GM21381 (cell line): ENCODE measurements around the gene PDE8A.
"Not testable (repeated sequence)": the region's sequence is repeated elsewhere in the genome, so short reads cannot be mapped to it uniquely, and the experiment has no call there.

Experiments
- ATAC-seq: cut with Tn5 transposase; IDR thresholded peaks from one replicate; pipeline ENCODE4 v1.9.1; 2021; ENCODE audit warnings: mild to moderate bottlenecking, moderate library complexity; ENCODE audit not compliant: unreplicated experiment

The PDE8A gene

GRCh38 chr15:85009435-85009834, 27.8 kb downstream of the PDE8A start:
- no peak for ATAC-seq

- ATAC-seq = no peak
Observed at GRCh38 chr15:85010071-85010385, 28.4 kb downstream of the PDE8A start.

- no peak for ATAC-seq
Observed at GRCh38 chr15:85010386-85011159, 28.9 kb downstream of the PDE8A start.

- no peak for ATAC-seq
Observed at GRCh38 chr15:85011160-85011571, 29.5 kb downstream of the PDE8A start.

- ATAC-seq = not testable (repeated sequence)
Observed at GRCh38 chr15:85011724-85012123, 30.1 kb downstream of the PDE8A start.

GRCh38 chr15:85013785-85014184, 32.1 kb downstream of the PDE8A start:
- no peak for ATAC-seq

- no peak for ATAC-seq
Observed at GRCh38 chr15:85014932-85015331, 33.3 kb downstream of the PDE8A start.

GRCh38 chr15:85016275-85016674, 34.6 kb downstream of the PDE8A start:
- no peak for ATAC-seq

- ATAC-seq = peak; percentile 45
Observed at GRCh38 chr15:85019815-85020590, 38.3 kb downstream of the PDE8A start.

GRCh38 chr15:85021409-85021808, 39.8 kb downstream of the PDE8A start:
- no peak for ATAC-seq

GRCh38 chr15:85022860-85023403, 41.3 kb downstream of the PDE8A start:
- no peak for ATAC-seq

GRCh38 chr15:85024003-85024402, 42.3 kb downstream of the PDE8A start:
- ATAC-seq = no peak

GRCh38 chr15:85024509-85025336, 43.1 kb downstream of the PDE8A start:
- ATAC-seq = no peak

- ATAC-seq = no peak
Observed at GRCh38 chr15:85025516-85026251, 44.0 kb downstream of the PDE8A start.

GRCh38 chr15:85026304-85027032, 44.8 kb downstream of the PDE8A start:
- no peak for ATAC-seq

- ATAC-seq = no peak
Observed at GRCh38 chr15:85027033-85027380, 45.4 kb downstream of the PDE8A start.

- no peak for ATAC-seq
Observed at GRCh38 chr15:85027421-85027820, 45.8 kb downstream of the PDE8A start.

- no peak for ATAC-seq
Observed at GRCh38 chr15:85028416-85028815, 46.8 kb downstream of the PDE8A start.

GRCh38 chr15:85029221-85029620, 47.6 kb downstream of the PDE8A start:
- no peak for ATAC-seq
